GM06990 (cell line): ENCODE data around the gene DEXI.

Source experiments
- DNase-seq: peaks from one replicate; pipeline ENCODE4 v3.0.0-alpha.2; 2011; ENCODE audit not compliant: insufficient read length; ENCODE audit errors: extremely low read depth
- H3K27me3 ChIP-seq: replicated peaks from 2 replicates; pipeline ENCODE4 v1.6.0; 2011; ENCODE audit warnings: low read length; ENCODE audit not compliant: control insufficient read depth, insufficient read depth
- H3K36me3 ChIP-seq: 2 replicates; pipeline ENCODE4 v1.5.1; 2011; ENCODE audit warnings: low read length; ENCODE audit not compliant: control insufficient read depth, insufficient read depth
- H3K4me3 ChIP-seq: replicated peaks from 2 replicates; pipeline ENCODE4 v1.5.1; 2011; ENCODE audit warnings: low read depth, mild to moderate bottlenecking, control low read depth, low read length
- CTCF ChIP-seq: IDR thresholded peaks from 2 replicates; pipeline ENCODE4 v1.5.1; 2011; ENCODE audit warnings: low read length, control low read depth, mild to moderate bottlenecking, inconsistent platforms; ENCODE audit not compliant: insufficient read depth, poor library complexity, severe bottlenecking

Gene DEXI

GRCh38 chr16:10980813-10981212 is 38.5 kb upstream of the DEXI start:
- DNase-seq, result no peak
- TF ChIP-seq CTCF, result no peak
- Histone ChIP-seq H3K36me3 (peaks cover 15% of the 10 kb centered on the region), H3K27me3 (no peaks in the 10 kb centered on the region), H3K4me3 (no peak overlapping the region)

DNA sequence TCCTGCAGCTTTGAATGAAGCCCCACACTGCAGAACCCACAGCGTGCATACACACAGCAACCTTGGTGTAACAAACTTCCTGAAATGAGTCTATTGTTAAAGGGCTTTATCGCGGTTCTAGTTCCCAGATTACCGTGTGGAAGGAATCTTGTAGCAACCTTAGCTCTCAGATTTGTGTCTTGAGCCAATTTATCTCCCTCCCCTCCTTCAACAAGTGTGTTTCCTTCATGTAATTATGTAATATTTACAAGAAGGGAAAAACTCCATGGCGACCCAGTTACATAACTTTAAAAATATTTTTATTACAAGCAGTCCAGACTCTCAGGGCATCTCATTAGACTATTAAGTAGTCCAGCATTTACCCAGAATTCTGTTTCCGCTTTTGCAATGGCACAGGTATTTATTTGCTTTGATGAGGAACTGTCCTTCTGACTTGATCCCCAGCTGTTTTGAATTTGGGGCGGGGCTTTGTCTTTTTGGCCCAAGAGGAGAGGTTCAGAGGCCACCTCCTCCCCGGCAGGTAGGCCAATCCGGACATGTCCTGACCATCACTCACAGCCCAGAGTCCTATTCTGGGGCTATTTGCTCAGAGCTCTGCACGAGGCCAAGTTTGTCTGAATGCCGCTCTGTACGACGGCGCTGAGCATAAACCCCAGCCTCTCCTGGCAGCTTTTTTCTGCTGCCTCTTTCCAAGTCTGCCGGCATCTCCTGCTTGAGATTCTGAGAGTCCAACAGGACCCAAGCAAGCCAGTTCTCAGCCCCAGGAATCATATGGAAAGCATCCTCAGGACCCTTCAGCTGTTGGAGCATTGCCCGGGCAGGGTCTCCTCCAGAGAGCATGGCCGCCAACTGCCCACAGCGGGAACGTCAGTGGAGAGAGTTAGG is 37.7 kb upstream of the DEXI start:
- Histone ChIP-seq H3K27me3 (no peaks in the 10 kb centered on the region), H3K4me3 (no peak overlapping the region), H3K36me3 (peaks cover 15% of the 10 kb centered on the region)
- no peak for TF ChIP-seq CTCF
- no peak for DNase-seq

DNA sequence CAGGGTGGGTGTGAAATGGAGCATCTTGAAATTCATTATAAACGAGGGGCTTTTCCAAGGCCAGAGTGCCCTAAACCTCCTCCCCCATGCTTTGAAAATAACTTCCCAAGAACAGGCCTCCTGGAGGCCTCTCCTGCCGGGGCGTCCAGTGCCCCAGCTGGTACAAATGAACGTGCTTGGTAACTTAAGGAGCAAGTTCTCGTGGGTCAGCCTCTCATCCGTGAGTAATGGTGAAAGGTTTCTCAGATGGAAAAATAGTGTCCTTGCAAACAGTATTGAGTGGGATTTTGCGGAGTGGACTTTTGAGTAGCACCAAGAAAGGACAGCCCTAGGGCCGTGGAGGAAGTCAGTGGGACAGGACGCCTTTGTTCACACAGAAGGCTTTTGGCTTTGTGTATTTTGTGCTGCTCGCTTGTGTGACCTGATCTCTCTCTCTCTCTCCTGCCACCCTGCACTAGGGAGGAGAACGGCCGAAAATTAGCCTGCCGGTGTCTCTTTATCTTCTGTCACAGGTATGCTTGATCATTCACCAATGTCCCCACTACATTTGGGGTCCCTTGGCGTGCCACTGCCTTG is 36.7 kb upstream of the DEXI start:
- no peak for TF ChIP-seq CTCF
- H3K4me3 ChIP-seq, result no peak overlapping the region
- H3K27me3 ChIP-seq, result no peaks in the 10 kb centered on the region
- H3K36me3 ChIP-seq, result peaks cover 15% of the 10 kb centered on the region
- no peak for DNase-seq

GRCh38 chr16:10978124-10978523 is 35.9 kb upstream of the DEXI start:
- no peak for DNase-seq
- Histone ChIP-seq H3K4me3 (no peak overlapping the region), H3K27me3 (no peaks in the 10 kb centered on the region), H3K36me3 (peaks cover 18% of the 10 kb centered on the region)
- TF ChIP-seq CTCF, result no peak

- H3K27me3 ChIP-seq, result no peaks in the 10 kb centered on the region
- DNase-seq, result no peak
- no peak for TF ChIP-seq CTCF
- H3K36me3 ChIP-seq, result peaks cover 21% of the 10 kb centered on the region
- no peak overlapping the region for H3K4me3 ChIP-seq
Measured at GRCh38 chr16:10976634-10977033, 34.4 kb upstream of the DEXI start.
